Endodermal cell (in vitro differentiated cells): ENCODE data around the gene MRPS11. TPM values are rescaled to one million over a fixed set of nuclear protein-coding genes. Genes with fewer than 3 reads are reported as not detected.

Experiments used
- DNase-seq: peaks from one replicate; pipeline ENCODE4 v3.0.0-alpha.2; 2017
- H3K27ac ChIP-seq: 2 replicates; pipeline ENCODE4 v1.5.1; 2013; ENCODE audit warnings: mild to moderate bottlenecking, low read depth, low read length, moderate library complexity
- H3K27me3 ChIP-seq: 2 replicates; pipeline ENCODE4 v1.6.1; 2013; ENCODE audit warnings: mild to moderate bottlenecking, low read length, moderate library complexity; ENCODE audit not compliant: insufficient read depth, control insufficient read depth, poor library complexity, severe bottlenecking
- H3K36me3 ChIP-seq: 2 replicates; pipeline ENCODE4 v1.7.0; 2013; ENCODE audit warnings: mild to moderate bottlenecking, low read length, moderate library complexity; ENCODE audit not compliant: control insufficient read depth, insufficient read depth
- H3K4me1 ChIP-seq: one replicate; pipeline ENCODE4 v1.7.0; 2013; ENCODE audit warnings: low read length; ENCODE audit not compliant: control insufficient read depth, insufficient read depth
- H3K4me3 ChIP-seq: 2 replicates; pipeline ENCODE4 v1.5.1; 2013; ENCODE audit warnings: mild to moderate bottlenecking, low read length, moderate library complexity
- H3K9ac ChIP-seq: 2 replicates; pipeline ENCODE4 v1.6.1; 2013; ENCODE audit warnings: mild to moderate bottlenecking, low read length, moderate library complexity; ENCODE audit not compliant: poor library complexity, severe bottlenecking; ENCODE audit errors: extremely low read depth
- H3K9me3 ChIP-seq: 2 replicates; pipeline ENCODE4 v1.6.1; 2013; ENCODE audit warnings: mild to moderate bottlenecking, low read length, moderate library complexity; ENCODE audit not compliant: control insufficient read depth
- H3K27ac Mint-ChIP-seq: 2 replicates; pipeline ENCODE4 v1.8.0; 2020; ENCODE audit warnings: mixed read lengths
- H3K27me3 Mint-ChIP-seq: 2 replicates; pipeline ENCODE4 v1.8.0; 2021; ENCODE audit warnings: mild to moderate bottlenecking, mixed read lengths; ENCODE audit not compliant: insufficient read depth
- H3K36me3 Mint-ChIP-seq: 2 replicates; pipeline ENCODE4 v1.8.0; 2020; ENCODE audit warnings: low read depth, mixed read lengths
- H3K4me1 Mint-ChIP-seq: 2 replicates; pipeline ENCODE4 v1.8.0; 2020; ENCODE audit warnings: mixed read lengths
- H3K4me3 Mint-ChIP-seq: 2 replicates; pipeline ENCODE4 v1.8.0; 2020; ENCODE audit warnings: mild to moderate bottlenecking, moderate library complexity, mixed read lengths
- H3K9me3 Mint-ChIP-seq: 2 replicates; pipeline ENCODE4 v1.8.0; 2020; ENCODE audit warnings: mild to moderate bottlenecking, mixed read lengths
- WGBS, 2 experiments: methylation state at CpG; one replicate each; pipeline versions ENCODE4 v1.1.5 to v1.1.7; 2013; ENCODE audit warnings: missing lambda C conversion rate in 2 of 2, mixed read lengths in 1 of 2; ENCODE audit not compliant: insufficient coverage in 1 of 2, insufficient read length in 1 of 2; 5-methylcytosine and 5-hydroxymethylcytosine counted together
- total RNA-seq, 2 donors: library from RNA; stranded (reverse); fragmentation: NEBNext Ultra II Directional in 1 of 2; extraction: Animal tissue kit (Norgen Biotek cat#: 25700) in 1 of 2; gene quantifications; 2 replicates in 1 of 2; 3 replicates in 1 of 2; pipeline ENCODE4 v1.2.1, GENCODE V29; 2021
- TF ChIP-seq, protein P1 (sequence below): fragments of 200-600 bp; sonication (generic); conservative IDR thresholded peaks from 2 replicates; pipeline ENCODE4 v1.5.0; 2021; ENCODE audit warnings: antibody characterized with exemption, mild to moderate bottlenecking

MRPS11 gene
- total RNA-seq, 2 donors from 2014 or later, result 44.8 to 49.0 TPM

DNA sequence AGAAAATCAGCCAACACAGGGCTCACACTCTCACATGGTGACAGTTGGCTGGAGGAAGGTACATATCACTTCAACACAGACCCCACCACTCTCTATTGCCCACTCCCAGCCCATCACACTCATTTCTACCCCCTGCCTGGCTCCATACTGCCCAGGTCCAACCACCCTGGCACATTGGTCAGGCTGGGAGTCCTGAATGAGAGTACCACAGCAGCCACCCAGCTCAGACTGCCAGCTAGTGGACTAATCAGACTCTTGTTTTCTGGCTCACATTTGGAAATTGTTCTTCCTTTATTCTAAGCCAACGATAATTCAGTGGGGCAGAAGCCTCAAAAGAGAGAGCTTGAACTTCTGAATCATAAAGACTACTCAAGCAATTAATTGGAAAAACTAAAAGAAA, 20.3 kb upstream of the MRPS11 start:
- H3K27ac Mint-ChIP-seq, result no peak overlapping the region
- peaks cover 89% of the 10 kb centered on the region for H3K27me3 Mint-ChIP-seq
- H3K4me3 ChIP-seq, result no peak overlapping the region
- 95 to 100% methylated on average over 1 of the region's 1 CpG for WGBS, 2 experiments
- H3K4me1 ChIP-seq, result no peaks in the 10 kb centered on the region
- H3K9me3 Mint-ChIP-seq, result peaks cover 14% of the 10 kb centered on the region
- no peak for DNase-seq
- H3K36me3 ChIP-seq, result no peaks in the 10 kb centered on the region
- H3K4me3 Mint-ChIP-seq, result no peak overlapping the region
- H3K4me1 Mint-ChIP-seq, result no peaks in the 10 kb centered on the region
- TF ChIP-seq, protein P1, sequence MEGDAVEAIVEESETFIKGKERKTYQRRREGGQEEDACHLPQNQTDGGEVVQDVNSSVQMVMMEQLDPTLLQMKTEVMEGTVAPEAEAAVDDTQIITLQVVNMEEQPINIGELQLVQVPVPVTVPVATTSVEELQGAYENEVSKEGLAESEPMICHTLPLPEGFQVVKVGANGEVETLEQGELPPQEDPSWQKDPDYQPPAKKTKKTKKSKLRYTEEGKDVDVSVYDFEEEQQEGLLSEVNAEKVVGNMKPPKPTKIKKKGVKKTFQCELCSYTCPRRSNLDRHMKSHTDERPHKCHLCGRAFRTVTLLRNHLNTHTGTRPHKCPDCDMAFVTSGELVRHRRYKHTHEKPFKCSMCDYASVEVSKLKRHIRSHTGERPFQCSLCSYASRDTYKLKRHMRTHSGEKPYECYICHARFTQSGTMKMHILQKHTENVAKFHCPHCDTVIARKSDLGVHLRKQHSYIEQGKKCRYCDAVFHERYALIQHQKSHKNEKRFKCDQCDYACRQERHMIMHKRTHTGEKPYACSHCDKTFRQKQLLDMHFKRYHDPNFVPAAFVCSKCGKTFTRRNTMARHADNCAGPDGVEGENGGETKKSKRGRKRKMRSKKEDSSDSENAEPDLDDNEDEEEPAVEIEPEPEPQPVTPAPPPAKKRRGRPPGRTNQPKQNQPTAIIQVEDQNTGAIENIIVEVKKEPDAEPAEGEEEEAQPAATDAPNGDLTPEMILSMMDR, result no peak
- H3K9me3 ChIP-seq, result peaks cover 18% of the 10 kb centered on the region
- H3K27ac ChIP-seq, result no peak overlapping the region
- no peak overlapping the region for H3K9ac ChIP-seq
- H3K27me3 ChIP-seq, result peaks cover 79% of the 10 kb centered on the region
- no peaks in the 10 kb centered on the region for H3K36me3 Mint-ChIP-seq

DNA sequence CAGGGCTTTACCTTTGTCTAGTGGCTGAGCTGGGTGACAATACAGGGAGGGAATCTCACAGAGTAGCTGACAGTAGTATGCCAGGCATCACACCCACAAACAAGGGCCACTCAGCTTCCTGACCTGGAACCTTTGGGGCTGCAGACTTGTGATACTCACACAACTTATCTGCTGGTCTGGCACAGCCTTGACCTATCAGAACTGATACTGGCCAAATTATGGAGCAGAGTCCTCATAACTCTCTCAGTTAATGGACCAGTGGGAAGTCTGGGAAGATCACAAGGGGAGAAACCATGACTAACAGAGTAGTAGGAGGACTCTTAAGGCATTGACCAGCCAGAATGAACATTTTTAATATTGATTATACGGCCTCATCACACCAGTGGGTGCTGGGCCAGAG, 19.8 kb upstream of the MRPS11 start:
- no peaks in the 10 kb centered on the region for H3K36me3 Mint-ChIP-seq

DNA sequence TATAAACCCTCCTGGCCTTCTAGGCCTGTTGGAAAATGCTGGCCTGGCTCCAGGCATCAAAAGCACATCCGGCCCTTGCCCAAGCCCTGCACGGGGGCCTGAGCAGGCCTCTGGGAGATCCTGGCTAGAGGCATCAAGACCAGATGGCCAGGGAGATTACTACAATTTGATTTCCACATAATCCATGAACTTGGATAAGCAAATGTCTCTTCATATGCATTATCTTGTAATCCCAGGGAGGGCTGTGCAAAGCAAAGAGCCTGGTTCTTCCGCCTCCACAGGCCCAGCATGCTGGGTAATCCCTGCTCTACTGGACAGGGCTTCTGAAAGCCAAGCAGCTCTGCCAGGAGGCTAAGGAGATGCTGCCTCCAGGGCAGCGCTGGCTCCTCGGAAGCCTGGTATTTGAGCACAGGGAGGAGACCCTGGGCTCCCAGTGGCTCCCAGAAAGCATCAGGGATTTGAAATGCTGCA, 18.5 kb upstream of the MRPS11 start:
- no peak for DNase-seq
- Mint-ChIP-seq H3K27me3 (peaks cover 74% of the 10 kb centered on the region), H3K36me3 (no peaks in the 10 kb centered on the region), H3K4me3 (no peak overlapping the region), H3K9me3 (peaks cover 4% of the 10 kb centered on the region), H3K27ac (no peak overlapping the region), H3K4me1 (no peaks in the 10 kb centered on the region)
- WGBS, 2 experiments, result 89 to 92% methylated on average over 4 to 5 of the region's 5 CpGs
- no peaks in the 10 kb centered on the region for H3K36me3 ChIP-seq
- no peak overlapping the region for H3K4me3 ChIP-seq
- peaks cover 72% of the 10 kb centered on the region for H3K27me3 ChIP-seq
- no peak overlapping the region for H3K27ac ChIP-seq
- H3K9ac ChIP-seq, result no peak overlapping the region
- no peaks in the 10 kb centered on the region for H3K4me1 ChIP-seq
- TF ChIP-seq, protein P1, result no peak
- H3K9me3 ChIP-seq, result peaks cover 8% of the 10 kb centered on the region

More for the DNA sequence above, 19.8 kb upstream of the MRPS11 start:
- DNase-seq, result no peak
- no peaks in the 10 kb centered on the region for H3K4me1 Mint-ChIP-seq
- peaks cover 78% of the 10 kb centered on the region for H3K27me3 ChIP-seq
- TF ChIP-seq, protein P1, result no peak
- 74 to 100% methylated on average over 1 of the region's 1 CpG for WGBS, 2 experiments
- no peak overlapping the region for H3K4me3 Mint-ChIP-seq
- peaks cover 14% of the 10 kb centered on the region for H3K9me3 Mint-ChIP-seq
- H3K27me3 Mint-ChIP-seq, result peaks cover 85% of the 10 kb centered on the region
- H3K27ac ChIP-seq, result no peak overlapping the region
- no peaks in the 10 kb centered on the region for H3K4me1 ChIP-seq
- no peak overlapping the region for H3K27ac Mint-ChIP-seq
- H3K9ac ChIP-seq, result no peak overlapping the region
- no peaks in the 10 kb centered on the region for H3K36me3 ChIP-seq
- H3K9me3 ChIP-seq, result peaks cover 18% of the 10 kb centered on the region
- no peak overlapping the region for H3K4me3 ChIP-seq
